Coronary artery (tissue), 2 donors: ENCODE data around the gene NPEPPS.

Experiments used
- DNase-seq: peaks from one replicate; pipeline ENCODE4 v3.0.0-alpha.2; 2017; ENCODE audit warnings: low spot score
- H3K27ac ChIP-seq, 2 donors: fragments of 200-600 bp; sonication (generic); one replicate each; pipeline ENCODE4 v1.5.1; 2016 to 2019
- H3K4me3 ChIP-seq: fragments of 200-600 bp; sonication (generic); 2 replicates; pipeline ENCODE4 v1.5.1; 2016; ENCODE audit warnings: mild to moderate bottlenecking, moderate library complexity
- CTCF ChIP-seq: fragments of 200-600 bp; sonication (generic); IDR thresholded peaks from one replicate; pipeline ENCODE4 v1.5.1; 2019; ENCODE audit warnings: antibody characterized with exemption

NPEPPS gene

GRCh38 chr17:47630614-47631013 lies 99.7 kb downstream of the NPEPPS start:
- Histone ChIP-seq H3K4me3 (no peak overlapping the region), H3K27ac (no peak overlapping the region)
- DNase-seq: no peak
- no peak for TF ChIP-seq CTCF

GRCh38 chr17:47632991-47633390 lies 102.1 kb downstream of the NPEPPS start:
- no peak overlapping the region for H3K27ac ChIP-seq
- H3K4me3 ChIP-seq: no peak overlapping the region
- no peak for TF ChIP-seq CTCF
- DNase-seq: no peak

GRCh38 chr17:47633996-47634395 lies 103.1 kb downstream of the NPEPPS start:
- no peak overlapping the region for H3K4me3 ChIP-seq
- TF ChIP-seq CTCF: no peak

GRCh38 chr17:47634870-47635269 lies 104.0 kb downstream of the NPEPPS start:
- H3K4me3 ChIP-seq: no peak overlapping the region

More at GRCh38 chr17:47633996-47634395, 103.1 kb downstream of the NPEPPS start:
- H3K27ac ChIP-seq: no peak overlapping the region
- DNase-seq: no peak

GRCh38 chr17:47635734-47636133 lies 104.8 kb downstream of the NPEPPS start:
- TF ChIP-seq CTCF: no peak
- Histone ChIP-seq H3K4me3 (no peak overlapping the region), H3K27ac (no peak overlapping the region)
- DNase-seq: no peak

More at GRCh38 chr17:47634870-47635269, 104.0 kb downstream of the NPEPPS start:
- no peak for DNase-seq
- TF ChIP-seq CTCF: no peak
- H3K27ac ChIP-seq: no peak overlapping the region

GRCh38 chr17:47636273-47637030 lies 105.5 kb downstream of the NPEPPS start:
- TF ChIP-seq CTCF: no peak
- Histone ChIP-seq H3K27ac (no peak overlapping the region), H3K4me3 (no peak overlapping the region)
- DNase-seq: no peak

GRCh38 chr17:47638903-47639302 lies 108.0 kb downstream of the NPEPPS start:
- H3K27ac ChIP-seq: no peak overlapping the region
- TF ChIP-seq CTCF: no peak
- no peak overlapping the region for H3K4me3 ChIP-seq

More at GRCh38 chr17:47638903-47639302, 108.0 kb downstream of the NPEPPS start:
- no peak for DNase-seq
